IMR-90 (cell line): ENCODE data around the gene ACTMAP. TPM values are rescaled to one million over a fixed set of nuclear protein-coding genes. Genes with fewer than 3 reads are reported as not detected.
A peak's percentile ranks its signal among the peaks of the same experiment; 100 is the strongest.

ENCODE experiments used
- ATAC-seq: fragments of 200-7000 bp; cut with Tn5 transposase; 2 replicates; pipeline ENCODE4 v1.9.1; 2020; ENCODE audit warnings: low read depth, mild to moderate bottlenecking, moderate library complexity
- BruUV-seq: library from RNA; stranded (reverse); fragments of 400-500 nt; replicated peaks from 2 replicates; lab custom pipeline; 2021; lab: Mats Ljungman, UMichigan
- CTCF ChIA-PET: fragments of 300-600 bp; formaldehyde crosslinking; extraction: SDS; loops from one replicate; lab custom pipeline; 2021; ENCODE audit warnings: antibody characterized with exemption; lab: Yijun Ruan, JAX
- POLR2A ChIA-PET: fragments of 300-600 bp; sonication (Branson Sonifier 250); formaldehyde crosslinking; loops from one replicate; lab custom pipeline; 2022; ENCODE audit warnings: antibody characterized with exemption; ENCODE audit not compliant: unreplicated experiment; lab: Charles Lee
- DNase-seq: peaks from one replicate; pipeline ENCODE4 v3.0.0; 2013
- H2AFZ ChIP-seq: replicated peaks from 2 replicates; pipeline ENCODE3; 2013; ENCODE audit warnings: low read length, mild to moderate bottlenecking; ENCODE audit not compliant: poor library complexity
- H2AK5ac ChIP-seq: 2 replicates; pipeline ENCODE4 v1.6.1; 2013; ENCODE audit warnings: low read depth, low read length, inconsistent platforms
- H2AK9ac ChIP-seq: replicated peaks from 2 replicates; pipeline ENCODE3; 2013; ENCODE audit warnings: mild to moderate bottlenecking, low read depth, low read length, moderate library complexity; ENCODE audit not compliant: poor library complexity
- H2BK120ac ChIP-seq: 2 replicates; pipeline ENCODE4 v1.6.1; 2013; ENCODE audit warnings: low read depth, low read length, inconsistent platforms
- H2BK15ac ChIP-seq: 3 replicates; pipeline ENCODE4 v1.6.1; 2013; ENCODE audit warnings: low read depth, low read length, inconsistent platforms
- H2BK20ac ChIP-seq: 2 replicates; pipeline ENCODE4 v1.6.1; 2013; ENCODE audit warnings: low read depth, mild to moderate bottlenecking, inconsistent platforms, low read length, moderate library complexity
- H2BK5ac ChIP-seq: 2 replicates; pipeline ENCODE4 v1.6.1; 2013; ENCODE audit warnings: mild to moderate bottlenecking, low read depth, low read length, inconsistent platforms; ENCODE audit not compliant: poor library complexity, severe bottlenecking
- H3K14ac ChIP-seq: replicated peaks from 2 replicates; pipeline ENCODE4 v1.6.1; 2013; ENCODE audit warnings: low read depth, low read length, inconsistent platforms
- H3K18ac ChIP-seq: 2 replicates; pipeline ENCODE4 v1.6.1; 2013; ENCODE audit warnings: low read depth, low read length, control low read depth
- H3K23ac ChIP-seq: 2 replicates; pipeline ENCODE4 v1.6.1; 2013; ENCODE audit warnings: low read depth, low read length, inconsistent platforms
- H3K27ac ChIP-seq: 2 replicates; pipeline ENCODE4 v1.5.1; 2013; ENCODE audit warnings: mild to moderate bottlenecking, control low read depth, low read length; ENCODE audit not compliant: insufficient read depth
- H3K27me3 ChIP-seq: 2 replicates; pipeline ENCODE4 v1.6.1; 2013; ENCODE audit warnings: low read length; ENCODE audit not compliant: control insufficient read depth, insufficient read depth
- H3K36me3 ChIP-seq: 2 replicates; pipeline ENCODE4 v1.6.1; 2013; ENCODE audit warnings: low read length, mixed read lengths; ENCODE audit not compliant: control insufficient read depth, insufficient read depth
- H3K4ac ChIP-seq: 2 replicates; pipeline ENCODE4 v1.6.1; 2013; ENCODE audit warnings: low read depth, low read length, inconsistent platforms
- H3K4me1 ChIP-seq: 2 replicates; pipeline ENCODE4 v1.6.1; 2013; ENCODE audit warnings: low read length, mixed read lengths; ENCODE audit not compliant: control insufficient read depth, insufficient read depth
- H3K4me2 ChIP-seq: 2 replicates; pipeline ENCODE4 v1.6.1; 2013; ENCODE audit warnings: low read depth, mild to moderate bottlenecking, control low read depth, low read length, moderate library complexity
- H3K4me3 ChIP-seq: 2 replicates; pipeline ENCODE4 v1.5.1; 2013; ENCODE audit warnings: low read depth, mild to moderate bottlenecking, control low read depth, low read length, moderate library complexity; ENCODE audit not compliant: insufficient read depth
- H3K56ac ChIP-seq: 2 replicates; pipeline ENCODE4 v1.6.1; 2013; ENCODE audit warnings: low read length, inconsistent platforms; ENCODE audit not compliant: insufficient read depth; ENCODE audit errors: extremely low read depth
- H3K79me1 ChIP-seq, 2 experiments: 2 replicates each; pipeline ENCODE4 v1.6.1; 2013; ENCODE audit warnings: low read length in 2 of 2, inconsistent platforms in 1 of 2, low read depth in 1 of 2
- H3K9ac ChIP-seq: 2 replicates; pipeline ENCODE4 v1.6.1; 2013; ENCODE audit warnings: low read depth, low read length, control low read depth
- H3K9me1 ChIP-seq: 2 replicates; pipeline ENCODE4 v1.6.1; 2013; ENCODE audit warnings: low read length, inconsistent platforms; ENCODE audit not compliant: insufficient read depth
- H3K9me3 ChIP-seq: 2 replicates; pipeline ENCODE4 v1.6.1; 2013; ENCODE audit warnings: low read length; ENCODE audit not compliant: control insufficient read depth, insufficient read depth
- H4K20me1 ChIP-seq: 2 replicates; pipeline ENCODE4 v1.6.1; 2013; ENCODE audit warnings: low read length, inconsistent platforms; ENCODE audit not compliant: insufficient read depth
- H4K5ac ChIP-seq: 2 replicates; pipeline ENCODE4 v1.6.1; 2013; ENCODE audit warnings: mild to moderate bottlenecking, low read depth, low read length, control low read depth
- H4K8ac ChIP-seq, 2 experiments: 2 replicates each; pipeline ENCODE4 v1.6.1; 2013; ENCODE audit warnings: low read depth in 2 of 2, low read length in 2 of 2, control low read depth in 1 of 2, inconsistent platforms in 1 of 2
- H4K91ac ChIP-seq: 2 replicates; pipeline ENCODE4 v1.6.1; 2013; ENCODE audit warnings: low read depth, low read length, inconsistent platforms; ENCODE audit not compliant: insufficient read depth
- CEBPB ChIP-seq: IDR thresholded peaks from 2 replicates; pipeline ENCODE4 v1.6.1; 2012; ENCODE audit warnings: low read depth, low read length, improper control_type of control experiment
- ELK1 ChIP-seq: fragments of 150-350 bp; IDR thresholded peaks from 2 replicates; pipeline ENCODE4 v1.6.1; 2016; ENCODE audit warnings: low read depth, mild to moderate bottlenecking, low read length, moderate library complexity, borderline replicate concordance
- FOS ChIP-seq: fragments of 150-350 bp; IDR thresholded peaks from 2 replicates; pipeline ENCODE4 v1.6.1; 2016; ENCODE audit warnings: low read depth, low read length
- MAFK ChIP-seq: IDR thresholded peaks from 2 replicates; pipeline ENCODE4 v1.6.1; 2012; ENCODE audit warnings: low read depth, low read length, improper control_type of control experiment
- NFE2L2 ChIP-seq: fragments of 150-350 bp; IDR thresholded peaks from 2 replicates; pipeline ENCODE4 v1.6.1; 2016; ENCODE audit warnings: low read depth, mild to moderate bottlenecking, low read length
- WGBS, 2 experiments: methylation state at CpG; one replicate each; pipeline versions ENCODE4 v1.1.5 to v1.1.7; 2013; ENCODE audit warnings: missing lambda C conversion rate in 2 of 2; ENCODE audit not compliant: insufficient read length in 1 of 2; ENCODE audit errors: extremely low coverage in 2 of 2; 5-methylcytosine and 5-hydroxymethylcytosine counted together
- dilution Hi-C: fragments of 300-500 bp; cut with HindIII; formaldehyde crosslinking; loops from one replicate; pipeline ENCODE4 v1.14.3; 2018; ENCODE audit warnings: low sequenced_read_pairs; ENCODE audit not compliant: unreplicated experiment
- in situ Hi-C: fragments of 300-500 bp; cut with MboI; formaldehyde crosslinking; loops from 3 replicates; pipeline ENCODE4 v1.14.3; 2019; ENCODE audit warnings: low sequenced_read_pairs, inconsistent platforms, mixed read lengths
- intact Hi-C: fragments of 100-400 bp; cut with micrococcal nuclease; formaldehyde crosslinking; loops from 2 replicates; pipeline ENCODE4 v1.10.0; 2022
- polyA plus RNA-seq, 3 experiments: library from polyadenylated mRNA; depleted of rRNA; stranded (reverse); fragments of >200 nt; gene quantifications; 2 replicates each; pipeline ENCODE4 v1.2.3, GENCODE V29; 2012; ENCODE audit warnings: low replicate concordance in 1 of 3
- total RNA-seq: library from RNA; depleted of rRNA; stranded (reverse); fragments of >200 nt; gene quantifications from 2 replicates; pipeline ENCODE4 v1.2.3, GENCODE V29; 2012
- TF ChIP-seq, protein P1 (sequence below): fragments of 150-350 bp; IDR thresholded peaks from 2 replicates; pipeline ENCODE4 v1.6.1; 2017; ENCODE audit warnings: mild to moderate bottlenecking, antibody characterized with exemption, low read length, low read depth
- TF ChIP-seq, protein P2 (sequence below): conservative IDR thresholded peaks from 2 replicates; pipeline ENCODE4 v1.5.1; 2012; ENCODE audit warnings: mild to moderate bottlenecking, low read depth, low read length, improper control_type of control experiment

ACTMAP gene
- total and polyA plus RNA-seq, 2 of the 4 experiments (the other 2 are of a cell fraction), result 0.54 to 5.4 TPM

GRCh38 chr19:40785526-40785925 is 35.2 kb upstream of the ACTMAP start:
- no peak overlapping the region for H3K23ac ChIP-seq
- H3K4me3 ChIP-seq, result no peak overlapping the region
- peaks cover 0 to 3% of the 10 kb centered on the region in 2 experiments; a peak in 2 of 4 replicates for H3K79me1 ChIP-seq
- no peak overlapping the region for H4K91ac ChIP-seq
- no peak overlapping the region for H2BK120ac ChIP-seq
- peak overlapping the region; percentile 60 for H2AK9ac ChIP-seq
- intact Hi-C loops, result no loop called here
- H3K9ac ChIP-seq, result no peak overlapping the region
- WGBS, 2 experiments, result 33% methylated on average over 1 of the region's 1 CpG; no CpG with 5 or more reads in 1 of the 2 experiments
- H2AK5ac ChIP-seq, result no peak overlapping the region
- no peaks in the 10 kb centered on the region for H4K20me1 ChIP-seq
- H3K4ac ChIP-seq, result no peak overlapping the region
- no peak overlapping the region for H4K8ac ChIP-seq
- no peak for DNase-seq
- no peak overlapping the region for H3K27ac ChIP-seq
- POLR2A ChIA-PET, result no interaction called here
- H3K18ac ChIP-seq, result no peak overlapping the region
- no TSS peak for BruUV-seq
- H3K14ac ChIP-seq, result no peak overlapping the region
- no peak overlapping the region for H3K4me2 ChIP-seq
- H4K5ac ChIP-seq, result no peak overlapping the region
- no peak overlapping the region for H2AFZ ChIP-seq
- dilution Hi-C loops, result no loop called here
- H2BK15ac ChIP-seq, result no peak overlapping the region
- in situ Hi-C loops, result no loop called here
- no peak overlapping the region for H2BK5ac ChIP-seq
- H3K9me1 ChIP-seq, result peaks cover 3% of the 10 kb centered on the region; the same call in 1 of the 2 replicates
- CTCF ChIA-PET, result no interaction called here
- no peaks in the 10 kb centered on the region for H3K9me3 ChIP-seq
- TF ChIP-seq MAFK (no peak), NFE2L2 (no peak), CEBPB (no peak), FOS (no peak), ELK1 (no peak)
- TF ChIP-seq, protein P1, sequence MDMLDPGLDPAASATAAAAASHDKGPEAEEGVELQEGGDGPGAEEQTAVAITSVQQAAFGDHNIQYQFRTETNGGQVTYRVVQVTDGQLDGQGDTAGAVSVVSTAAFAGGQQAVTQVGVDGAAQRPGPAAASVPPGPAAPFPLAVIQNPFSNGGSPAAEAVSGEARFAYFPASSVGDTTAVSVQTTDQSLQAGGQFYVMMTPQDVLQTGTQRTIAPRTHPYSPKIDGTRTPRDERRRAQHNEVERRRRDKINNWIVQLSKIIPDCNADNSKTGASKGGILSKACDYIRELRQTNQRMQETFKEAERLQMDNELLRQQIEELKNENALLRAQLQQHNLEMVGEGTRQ, result no peak
- TF ChIP-seq, protein P2, sequence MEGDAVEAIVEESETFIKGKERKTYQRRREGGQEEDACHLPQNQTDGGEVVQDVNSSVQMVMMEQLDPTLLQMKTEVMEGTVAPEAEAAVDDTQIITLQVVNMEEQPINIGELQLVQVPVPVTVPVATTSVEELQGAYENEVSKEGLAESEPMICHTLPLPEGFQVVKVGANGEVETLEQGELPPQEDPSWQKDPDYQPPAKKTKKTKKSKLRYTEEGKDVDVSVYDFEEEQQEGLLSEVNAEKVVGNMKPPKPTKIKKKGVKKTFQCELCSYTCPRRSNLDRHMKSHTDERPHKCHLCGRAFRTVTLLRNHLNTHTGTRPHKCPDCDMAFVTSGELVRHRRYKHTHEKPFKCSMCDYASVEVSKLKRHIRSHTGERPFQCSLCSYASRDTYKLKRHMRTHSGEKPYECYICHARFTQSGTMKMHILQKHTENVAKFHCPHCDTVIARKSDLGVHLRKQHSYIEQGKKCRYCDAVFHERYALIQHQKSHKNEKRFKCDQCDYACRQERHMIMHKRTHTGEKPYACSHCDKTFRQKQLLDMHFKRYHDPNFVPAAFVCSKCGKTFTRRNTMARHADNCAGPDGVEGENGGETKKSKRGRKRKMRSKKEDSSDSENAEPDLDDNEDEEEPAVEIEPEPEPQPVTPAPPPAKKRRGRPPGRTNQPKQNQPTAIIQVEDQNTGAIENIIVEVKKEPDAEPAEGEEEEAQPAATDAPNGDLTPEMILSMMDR, result no peak
- no peak for ATAC-seq
- H3K56ac ChIP-seq, result no peak overlapping the region
- no peaks in the 10 kb centered on the region for H3K27me3 ChIP-seq
- no peak overlapping the region for H2BK20ac ChIP-seq
- H3K36me3 ChIP-seq, result peaks cover 12% of the 10 kb centered on the region
- no peaks in the 10 kb centered on the region for H3K4me1 ChIP-seq
